Activated CD4-positive, alpha-beta T cell treated with anti-CD3 and anti-CD28 coated beads, Interleukin-2, amount 50 U/mL, for 1 hour (primary cell): Measurements from ENCODE around the gene RPTOR.

Experiments
- DNase-seq: peaks from one replicate; pipeline ENCODE4 v3.0.0-alpha.2; 2020

The RPTOR gene

GRCh38 chr17:80971704-80972304, 427.2 kb downstream of the RPTOR start:
- DNase-seq: no peak

- no peak for DNase-seq
Measured at GRCh38 chr17:80976701-80977100, 432.1 kb downstream of the RPTOR start.

GRCh38 chr17:80977172-80977571, 432.5 kb downstream of the RPTOR start:
- DNase-seq: no peak

GRCh38 chr17:80978499-80979497, 434.2 kb downstream of the RPTOR start:
- no peak for DNase-seq

DNA sequence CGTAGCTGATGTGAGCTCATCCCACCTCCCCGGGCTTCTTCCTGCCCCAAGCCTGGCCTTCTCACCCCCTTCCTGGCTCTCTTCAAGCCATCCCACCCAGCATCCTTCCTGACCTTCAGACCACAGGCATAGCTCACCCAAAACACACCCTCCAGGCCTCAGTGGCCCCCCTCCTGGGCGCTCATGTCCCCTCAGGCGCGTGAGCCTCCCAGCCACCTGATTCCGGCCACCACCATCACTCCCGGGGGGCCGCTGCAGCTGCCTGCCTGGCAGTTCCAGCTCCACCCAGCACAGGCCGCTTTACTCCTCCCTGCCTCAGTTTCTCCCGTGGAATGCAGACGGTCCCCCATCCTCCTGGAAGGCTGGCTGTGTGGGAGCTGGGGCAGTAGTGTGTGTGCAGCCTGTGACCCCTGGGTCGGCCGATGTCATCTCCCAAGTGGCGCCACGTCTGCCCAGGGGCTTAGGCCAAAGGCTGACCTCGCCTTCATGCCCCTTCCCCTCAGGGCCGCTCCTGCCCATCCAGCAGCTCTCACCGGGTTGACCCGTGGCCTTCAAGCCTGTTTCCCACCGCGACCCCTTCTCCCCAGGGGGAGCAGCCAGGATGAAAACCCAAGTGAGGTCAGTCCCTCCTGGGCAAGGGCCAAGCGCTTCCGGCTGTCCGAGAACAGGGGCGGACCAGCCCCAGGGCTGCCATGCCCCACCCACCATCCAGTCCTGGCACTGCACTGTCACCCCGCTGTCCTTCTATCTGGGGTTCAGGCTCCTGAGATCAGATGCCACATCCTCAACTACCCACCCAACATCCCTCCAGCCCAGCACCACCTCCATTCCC, 435.1 kb downstream of the RPTOR start:
- no peak for DNase-seq

- no peak for DNase-seq
Measured at GRCh38 chr17:80980397-80981061, 435.9 kb downstream of the RPTOR start.

- peak; percentile 29 for DNase-seq
Measured at GRCh38 chr17:80981062-80981902, 436.6 kb downstream of the RPTOR start.

DNA sequence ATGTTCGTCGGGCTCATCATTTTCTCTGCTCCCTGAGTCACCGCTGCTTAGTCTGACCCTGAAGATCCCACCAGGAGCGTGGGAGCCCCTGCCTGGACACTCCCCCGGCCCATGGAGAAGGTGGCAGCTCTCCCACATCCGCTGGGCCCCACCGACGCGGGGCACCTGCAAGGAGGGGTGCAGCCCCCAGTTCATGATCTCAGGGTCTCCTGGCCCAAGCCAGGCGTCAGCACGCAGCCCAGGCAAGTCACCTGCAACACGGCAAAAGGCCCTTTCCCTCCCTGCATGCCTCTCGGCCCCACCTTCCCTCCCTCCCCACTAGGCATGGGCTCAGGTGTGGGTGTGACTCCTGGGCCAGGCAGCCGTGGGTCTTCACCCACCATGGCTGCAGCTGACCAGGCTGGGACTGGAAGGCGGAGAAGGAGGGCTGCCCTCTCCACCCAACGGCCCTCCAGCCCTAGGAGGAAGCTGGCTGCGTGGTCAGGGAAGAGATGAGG, 437.3 kb downstream of the RPTOR start:
- no peak for DNase-seq

GRCh38 chr17:80982426-80982974, 437.9 kb downstream of the RPTOR start:
- DNase-seq: no peak

DNA sequence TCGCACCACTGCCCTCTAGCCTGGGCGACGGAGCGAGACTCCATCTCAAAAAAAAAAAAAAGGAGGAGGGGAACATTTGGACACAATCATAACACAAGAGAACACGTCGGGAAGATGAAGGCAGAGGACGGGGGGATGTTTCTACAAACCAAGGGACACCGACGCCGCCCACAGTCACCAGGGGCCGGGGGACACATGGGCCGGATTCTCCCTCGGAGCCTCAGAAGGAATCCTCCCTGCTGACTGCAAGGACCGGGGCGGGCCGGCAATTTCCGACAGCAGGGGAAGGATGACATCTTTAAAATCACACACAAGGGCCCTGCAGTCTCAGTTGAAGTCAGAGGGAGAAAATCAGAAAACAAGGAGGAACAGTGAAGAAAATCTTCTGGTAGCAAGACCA, 438.9 kb downstream of the RPTOR start:
- DNase-seq: no peak

GRCh38 chr17:80984749-80985148, 440.1 kb downstream of the RPTOR start:
- DNase-seq: no peak

- no peak for DNase-seq
Measured at GRCh38 chr17:80986046-80986445, 441.4 kb downstream of the RPTOR start.

DNA sequence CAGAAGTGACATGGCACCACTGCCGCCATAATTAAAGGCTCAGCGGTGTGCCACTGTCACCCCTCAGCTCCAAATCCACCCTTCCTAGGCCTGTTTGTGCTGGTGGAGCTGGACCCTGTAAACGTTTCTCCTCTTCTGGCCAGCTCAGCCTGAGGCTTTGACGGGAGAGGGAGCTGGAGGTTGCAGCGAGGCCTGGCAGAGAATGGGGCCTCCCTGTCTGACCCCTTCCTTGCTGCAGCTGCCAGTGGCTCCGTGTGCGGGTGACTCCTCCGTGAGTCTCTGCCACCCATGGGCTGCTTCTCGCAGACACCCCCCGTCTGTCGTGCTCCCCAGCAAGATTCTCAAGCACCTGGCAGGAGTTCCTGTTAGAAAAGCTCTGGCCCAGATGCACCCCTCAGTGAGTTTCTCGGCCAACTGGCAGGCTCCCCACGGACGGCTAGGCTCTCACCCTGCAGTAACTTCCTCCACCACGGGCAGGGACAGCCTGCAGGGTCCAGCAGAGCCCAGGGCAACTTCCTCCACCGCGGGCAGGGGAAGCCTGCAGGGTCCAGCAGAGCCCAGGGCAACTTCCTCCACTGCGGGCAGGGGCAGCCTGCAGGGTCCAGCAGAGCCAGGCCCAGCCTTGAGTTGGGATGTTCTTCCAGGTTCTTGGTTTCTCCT, 442.3 kb downstream of the RPTOR start:
- no peak for DNase-seq

- no peak for DNase-seq
Measured at GRCh38 chr17:80987941-80988461, 443.4 kb downstream of the RPTOR start.

- DNase-seq: no peak
Measured at GRCh38 chr17:80989586-80989913, 444.9 kb downstream of the RPTOR start.

DNA sequence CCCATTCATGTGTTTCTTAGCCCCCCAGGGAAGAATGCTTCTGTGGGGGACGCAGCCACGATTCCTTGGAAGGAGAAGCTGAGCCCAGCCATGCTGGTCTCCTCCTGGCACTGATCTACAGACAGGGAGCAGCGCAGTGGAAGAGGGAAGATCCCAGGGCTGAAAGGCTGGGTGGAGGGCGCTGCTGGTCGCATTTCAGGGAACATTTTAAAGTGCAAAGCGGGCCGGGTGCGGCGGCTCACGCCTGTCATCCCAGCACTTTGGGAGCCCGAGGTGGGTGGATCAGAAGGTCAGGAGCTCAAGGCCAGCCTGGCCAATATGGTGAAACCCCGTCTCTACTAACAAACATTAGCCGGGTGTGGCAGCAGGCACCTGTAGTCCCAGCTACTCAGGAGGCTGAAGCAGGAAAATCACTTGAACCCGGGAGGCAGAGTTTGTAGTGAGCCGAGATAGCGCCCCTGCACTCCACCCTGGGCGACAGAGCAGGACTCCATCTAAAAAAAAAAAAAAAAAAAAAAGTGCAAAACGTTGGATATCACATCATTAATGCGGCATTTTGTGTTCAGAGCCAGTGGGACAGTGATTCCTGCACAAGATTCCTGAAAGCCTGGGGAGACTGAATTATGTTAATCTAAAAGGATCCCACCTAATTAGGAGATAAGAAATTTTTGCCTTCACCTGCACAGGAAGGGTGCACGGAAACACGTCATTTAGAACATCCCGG, 446.4 kb downstream of the RPTOR start:
- DNase-seq: no peak

DNA sequence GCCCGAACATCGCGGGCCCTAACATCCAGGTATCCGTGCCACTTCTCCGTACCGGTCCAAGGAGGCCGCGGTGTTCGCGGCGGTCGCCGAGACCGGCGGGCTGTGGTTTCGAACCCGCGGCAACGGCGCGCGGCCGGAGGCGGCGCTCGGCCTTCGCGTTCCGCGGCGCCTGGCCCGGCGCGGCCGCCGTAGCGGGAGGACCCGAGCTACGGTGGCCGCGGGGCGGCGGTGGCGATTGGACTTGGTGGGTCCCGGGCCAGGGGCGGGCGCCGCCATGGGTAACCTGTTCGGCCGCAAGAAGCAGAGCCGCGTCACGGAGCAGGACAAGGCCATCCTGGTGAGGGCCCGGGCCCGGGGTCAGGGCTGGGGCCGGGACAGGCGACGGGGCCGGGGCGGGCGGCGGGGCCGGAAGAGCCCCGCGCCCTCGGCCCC, 447.0 kb downstream of the RPTOR start, which contains the start of gene CHMP6:
TSS of gene CHMP6 (plus strand) at position 197 of the 432 bp plus-strand sequence. CDS start at position 275, 78 bp downstream.
- DNase-seq: peak; percentile 68

GRCh38 chr17:80992077-80992947, 447.7 kb downstream of the RPTOR start:
- no peak for DNase-seq
